ENCODE data around the gene KRT10.

DNA sequence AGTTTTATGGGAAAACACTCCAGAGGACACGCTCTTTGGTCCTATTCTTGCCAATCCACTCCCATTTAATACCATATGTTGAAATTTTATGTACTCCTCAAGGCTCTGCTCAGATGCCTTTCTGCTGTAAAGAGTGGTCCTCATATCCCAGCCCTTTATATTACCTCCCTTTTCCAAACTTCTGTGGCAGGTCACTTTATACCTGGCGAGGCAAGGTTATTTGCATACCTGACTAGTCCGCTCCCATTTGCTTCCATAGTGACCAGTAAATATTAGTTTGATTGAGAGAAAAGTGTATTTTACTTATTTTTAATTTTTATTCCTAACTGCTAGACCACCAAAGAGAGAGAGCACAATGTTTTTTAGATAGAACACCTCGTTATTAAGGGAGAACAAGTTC, 27.3 kb upstream of the KRT10 start:
- TF ChIP-seq, protein P1, sequence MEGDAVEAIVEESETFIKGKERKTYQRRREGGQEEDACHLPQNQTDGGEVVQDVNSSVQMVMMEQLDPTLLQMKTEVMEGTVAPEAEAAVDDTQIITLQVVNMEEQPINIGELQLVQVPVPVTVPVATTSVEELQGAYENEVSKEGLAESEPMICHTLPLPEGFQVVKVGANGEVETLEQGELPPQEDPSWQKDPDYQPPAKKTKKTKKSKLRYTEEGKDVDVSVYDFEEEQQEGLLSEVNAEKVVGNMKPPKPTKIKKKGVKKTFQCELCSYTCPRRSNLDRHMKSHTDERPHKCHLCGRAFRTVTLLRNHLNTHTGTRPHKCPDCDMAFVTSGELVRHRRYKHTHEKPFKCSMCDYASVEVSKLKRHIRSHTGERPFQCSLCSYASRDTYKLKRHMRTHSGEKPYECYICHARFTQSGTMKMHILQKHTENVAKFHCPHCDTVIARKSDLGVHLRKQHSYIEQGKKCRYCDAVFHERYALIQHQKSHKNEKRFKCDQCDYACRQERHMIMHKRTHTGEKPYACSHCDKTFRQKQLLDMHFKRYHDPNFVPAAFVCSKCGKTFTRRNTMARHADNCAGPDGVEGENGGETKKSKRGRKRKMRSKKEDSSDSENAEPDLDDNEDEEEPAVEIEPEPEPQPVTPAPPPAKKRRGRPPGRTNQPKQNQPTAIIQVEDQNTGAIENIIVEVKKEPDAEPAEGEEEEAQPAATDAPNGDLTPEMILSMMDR (conservative IDR thresholded peaks at IDR 0.05; ENCODE audit: low read length): no peak
- no peak for TF ChIP-seq EZH2phosphoT487 (IDR thresholded peaks at IDR 0.05; ENCODE audit: borderline replicate concordance, low read depth, low read length)
